ENCODE results near the gene VWA3A.
"Not testable (repeated sequence)": the region's sequence is repeated elsewhere in the genome, so short reads cannot be mapped to it uniquely, and the experiment has no call there.

The VWA3A gene

DNA sequence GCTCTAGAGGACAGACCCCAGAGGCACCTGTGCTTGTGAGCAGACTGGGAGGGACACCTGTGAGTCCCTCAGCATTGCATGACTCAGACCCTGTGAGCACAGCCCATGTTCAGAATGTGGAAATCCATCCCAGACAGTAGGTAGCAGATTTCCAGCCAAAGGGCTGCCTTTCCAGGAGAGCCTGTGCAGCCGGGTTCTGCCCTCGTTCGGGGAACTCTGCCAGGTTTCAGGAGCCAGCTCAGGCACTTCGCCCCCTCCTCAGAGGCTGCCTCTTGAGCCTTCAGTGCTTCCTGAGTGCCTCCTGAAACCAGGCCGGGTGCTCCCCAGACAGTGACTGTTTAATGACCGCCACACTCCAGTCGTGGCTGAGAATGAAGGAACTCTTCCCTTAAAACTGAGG, 46.7 kb downstream of the VWA3A start:
- DNase-seq: no peak

DNA sequence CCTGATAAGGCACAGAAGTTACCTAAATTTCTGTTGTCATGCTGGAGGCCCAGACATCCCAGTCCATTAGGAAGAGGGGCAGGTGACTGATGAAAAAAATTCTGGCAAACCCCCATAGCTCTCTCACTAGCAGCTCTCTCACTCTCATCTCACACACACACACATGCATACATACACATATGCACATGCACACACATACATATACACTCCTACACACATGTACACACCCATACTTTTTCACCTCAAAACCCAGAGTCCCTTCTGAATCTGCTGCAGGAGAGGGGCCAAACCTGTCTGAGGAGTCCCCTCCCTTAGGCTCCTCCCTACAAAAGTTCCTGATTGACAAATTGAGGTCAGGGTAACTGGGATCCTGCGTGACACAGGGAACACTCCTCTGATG, 47.4 kb downstream of the VWA3A start:
- DNase-seq: no peak

DNA sequence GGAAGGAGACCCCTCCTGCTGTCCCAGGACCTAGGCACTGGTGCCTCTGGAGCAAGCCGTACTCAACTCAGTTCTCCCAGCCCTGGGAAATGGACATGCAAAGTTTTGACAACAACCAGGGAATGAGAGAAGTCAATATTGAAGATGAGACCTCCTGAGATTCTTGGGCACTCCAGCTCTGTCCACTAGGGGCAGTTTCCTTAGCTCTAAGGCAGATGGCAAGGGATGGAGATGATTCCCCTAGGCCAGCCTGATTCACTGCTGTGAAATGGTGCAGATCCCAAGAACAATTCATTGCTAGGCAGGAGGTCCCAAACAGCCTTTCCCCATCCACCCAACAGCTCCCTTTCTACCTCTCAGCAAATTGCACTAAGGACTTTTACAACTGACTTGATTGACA, 49.4 kb downstream of the VWA3A start:
- no peak for DNase-seq

DNA sequence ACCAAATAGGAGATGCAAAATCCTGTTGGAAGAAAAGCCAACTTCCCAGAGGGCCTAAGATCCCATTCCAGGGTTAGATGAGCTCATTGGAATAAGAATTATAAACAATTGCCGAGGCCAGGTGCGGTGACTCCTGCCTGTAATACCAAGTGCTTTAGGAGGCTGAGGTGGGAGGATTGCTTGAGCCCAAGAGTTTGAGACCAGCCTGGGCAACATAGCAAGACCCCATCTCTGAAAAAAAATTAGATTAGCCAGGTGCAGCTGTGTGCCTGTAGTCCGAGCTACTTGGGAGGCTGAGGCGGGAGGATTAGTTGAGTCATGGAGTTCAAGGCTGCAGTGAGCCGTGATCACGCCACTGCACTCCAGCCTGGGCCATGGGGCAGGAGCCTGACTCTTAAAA, 52.2 kb downstream of the VWA3A start:
- DNase-seq: no peak

DNA sequence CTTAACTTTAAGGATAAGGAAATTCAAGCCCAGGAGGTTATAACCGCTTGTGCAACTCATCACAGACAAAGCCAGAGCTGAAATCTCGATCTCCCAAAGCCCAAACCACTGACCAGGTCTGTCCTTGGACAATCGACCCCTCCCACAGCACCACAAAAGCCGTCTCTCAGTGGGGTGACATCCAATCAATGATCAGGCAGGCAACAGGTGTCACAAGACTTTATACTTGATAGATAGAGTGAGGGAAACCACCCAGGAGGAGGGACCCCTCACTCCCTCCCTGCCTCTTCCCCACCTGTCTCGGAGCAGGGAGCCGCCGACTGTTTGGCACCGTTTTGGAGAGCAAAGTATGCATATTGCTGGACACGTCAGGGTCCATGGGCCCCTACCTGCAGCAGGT, 55.5 kb downstream of the VWA3A start:
- DNase-seq: no peak

DNA sequence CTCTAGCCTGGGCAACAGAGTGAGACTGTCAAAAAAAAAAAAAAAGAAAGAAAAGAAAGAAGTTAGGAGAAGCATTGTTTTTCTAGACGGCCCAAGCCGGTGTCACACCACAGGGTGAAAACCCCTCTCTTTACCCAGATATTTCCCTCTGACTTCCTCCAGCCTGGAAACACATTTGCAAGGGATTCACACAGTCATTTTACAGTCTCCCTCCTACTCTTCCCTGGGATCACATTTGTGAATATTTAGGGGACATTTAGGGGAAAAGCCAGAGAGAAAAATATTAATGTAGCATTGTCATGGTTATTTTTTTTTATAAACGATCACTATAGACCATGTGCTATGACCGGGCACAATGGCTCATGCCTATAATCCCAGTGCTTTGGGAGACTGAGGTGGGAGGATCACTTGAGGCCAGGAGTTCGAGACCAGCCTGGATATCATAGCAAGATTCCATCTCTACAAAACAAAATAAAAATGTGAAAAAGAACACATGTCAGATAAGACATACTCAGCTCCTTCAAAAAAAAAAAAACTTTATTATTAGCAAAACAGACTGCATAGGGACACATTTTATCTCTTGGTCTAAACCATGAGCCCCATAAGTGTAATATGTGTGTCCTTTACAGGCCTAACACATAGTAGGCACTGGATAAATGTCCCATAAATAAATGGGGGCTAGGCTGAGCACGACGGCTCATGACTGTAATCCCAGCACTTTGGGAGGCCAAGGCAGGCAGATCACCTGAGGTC, 59.1 kb downstream of the VWA3A start:
- DNase-seq: no peak

DNA sequence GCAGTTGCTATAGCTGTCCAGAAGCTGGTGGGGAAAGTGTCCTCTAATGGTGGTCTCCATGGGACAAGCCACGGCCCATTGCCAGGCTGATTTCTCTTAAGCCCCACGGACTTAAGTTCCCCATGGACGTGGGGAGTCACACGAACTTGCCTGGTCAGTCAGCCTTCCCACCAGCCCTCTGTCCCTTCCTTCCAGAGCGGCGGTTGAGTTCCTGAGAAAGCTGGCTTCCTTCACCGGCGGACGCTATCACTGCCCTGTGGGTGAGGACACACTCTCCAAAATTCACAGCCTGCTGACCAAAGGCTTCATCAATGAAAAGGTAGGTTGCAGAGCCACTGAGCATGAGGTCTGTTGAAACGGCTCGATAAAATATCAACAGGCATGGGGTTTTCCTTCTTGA, 60.0 kb downstream of the VWA3A start:
- no peak for DNase-seq

DNA sequence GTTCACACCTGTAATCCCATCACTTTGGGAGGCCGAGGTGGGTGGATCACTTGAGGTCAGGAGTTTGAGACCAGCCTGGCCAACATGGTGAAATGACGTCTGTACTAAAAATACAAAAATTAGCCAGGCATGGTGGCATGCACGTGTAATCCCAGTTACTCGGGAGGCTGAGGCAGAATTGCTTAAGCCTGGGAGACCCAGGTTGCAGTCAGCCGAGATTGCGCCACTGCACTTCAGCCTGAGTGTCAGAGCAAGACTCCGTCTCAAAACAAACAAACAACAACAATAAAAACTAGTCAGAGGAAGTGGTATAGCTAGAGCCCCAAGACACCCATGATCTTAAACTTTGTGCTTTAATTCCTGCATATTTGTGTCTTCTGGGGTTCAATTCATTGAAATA, 60.7 kb downstream of the VWA3A start:
- not testable (repeated sequence) for DNase-seq

DNA sequence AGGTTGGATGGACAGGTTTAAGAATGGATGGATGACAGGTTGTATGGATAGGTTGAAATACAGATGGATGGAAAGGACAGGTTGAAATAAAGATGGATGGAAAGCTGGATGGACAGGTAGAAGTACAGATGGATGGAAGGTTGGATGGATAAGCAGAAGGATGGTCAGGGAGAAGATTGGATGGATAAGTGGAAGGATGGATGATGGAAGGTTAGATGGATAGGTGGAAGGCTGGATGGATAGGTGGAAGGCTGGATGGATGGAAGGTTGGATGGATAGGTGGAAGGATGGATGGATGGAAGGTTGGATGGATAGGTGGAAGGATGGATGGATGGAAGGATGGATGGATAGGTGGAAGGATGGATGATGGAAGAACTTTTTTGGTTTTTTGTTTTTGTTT, 69.1 kb downstream of the VWA3A start:
- DNase-seq: no peak

DNA sequence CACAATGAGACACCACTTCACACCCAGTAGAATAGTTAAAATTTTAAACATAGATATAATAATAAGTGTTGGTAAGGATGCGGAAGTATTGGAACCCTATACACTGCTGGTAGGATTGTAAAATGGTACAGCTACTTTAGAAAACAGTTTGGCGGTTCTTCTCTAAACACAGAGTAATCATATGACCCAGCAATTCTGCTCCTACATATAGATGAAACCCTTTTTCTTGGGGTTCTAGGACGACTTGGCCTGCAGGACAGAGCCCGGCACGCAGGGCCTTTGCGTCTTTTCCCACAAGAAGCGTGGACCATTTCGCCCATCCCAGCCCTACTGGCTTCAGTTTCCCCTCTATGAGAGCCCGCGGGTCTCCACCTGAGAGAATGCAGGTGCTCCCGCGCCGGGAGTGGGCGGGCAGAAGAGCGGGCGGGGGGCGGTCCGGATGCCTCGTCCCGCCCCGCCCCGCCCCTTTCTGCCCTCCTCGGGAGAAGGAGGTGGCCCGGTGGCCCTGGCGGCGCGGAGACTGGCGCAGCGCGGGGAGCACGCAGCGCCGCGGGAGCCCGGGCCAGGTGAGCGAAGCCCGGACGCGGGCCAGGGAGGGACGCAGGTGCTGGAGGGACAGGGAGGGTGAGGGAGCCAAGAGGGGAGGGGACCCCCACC, 69.8 kb downstream of the VWA3A start, which contains the start of gene SDR42E2:
Gene SDR42E2 (plus strand): TSS at position 508 of the 657 bp plus-strand sequence. CDS start 3,077 bp downstream, outside the sequence.
- DNase-seq: no peak

DNA sequence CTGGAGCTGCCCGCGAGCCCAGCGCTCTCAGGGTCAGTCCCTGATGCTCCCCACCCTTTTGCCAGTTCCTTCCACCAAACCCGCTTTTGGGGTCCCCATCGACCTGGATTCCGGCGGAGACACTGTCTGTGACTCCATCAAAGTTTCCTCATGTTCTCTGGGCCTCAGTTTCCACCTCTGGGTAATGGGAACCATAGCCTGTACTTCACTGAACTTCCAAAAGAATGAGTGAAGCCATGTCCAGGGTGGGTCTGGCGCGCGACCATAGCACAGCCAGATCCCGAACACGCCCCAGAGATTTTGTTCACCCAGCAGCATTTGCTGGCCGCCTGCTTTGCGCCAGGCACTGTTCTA, 70.3 kb downstream of the VWA3A start:
- DNase-seq: no peak

DNA sequence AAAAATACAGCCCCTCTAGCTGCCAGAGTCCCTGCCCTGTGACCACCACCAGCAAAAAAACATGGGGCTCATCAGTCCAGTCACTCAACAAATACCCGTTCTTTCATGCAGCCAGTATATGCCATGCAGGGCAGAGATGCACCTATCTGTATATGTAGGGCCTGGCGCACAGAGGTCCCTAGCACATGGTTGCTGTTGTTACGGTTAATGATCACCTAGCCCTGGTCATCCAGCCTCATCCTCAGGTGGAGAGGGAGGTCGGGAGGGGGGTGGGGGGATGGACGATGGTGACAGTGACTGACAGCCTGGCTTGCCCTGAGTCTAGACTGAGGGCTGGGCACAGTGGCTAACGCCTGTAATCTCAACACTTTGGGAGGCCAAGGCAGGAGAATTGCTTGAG, 71.5 kb downstream of the VWA3A start:
- no peak for DNase-seq

DNA sequence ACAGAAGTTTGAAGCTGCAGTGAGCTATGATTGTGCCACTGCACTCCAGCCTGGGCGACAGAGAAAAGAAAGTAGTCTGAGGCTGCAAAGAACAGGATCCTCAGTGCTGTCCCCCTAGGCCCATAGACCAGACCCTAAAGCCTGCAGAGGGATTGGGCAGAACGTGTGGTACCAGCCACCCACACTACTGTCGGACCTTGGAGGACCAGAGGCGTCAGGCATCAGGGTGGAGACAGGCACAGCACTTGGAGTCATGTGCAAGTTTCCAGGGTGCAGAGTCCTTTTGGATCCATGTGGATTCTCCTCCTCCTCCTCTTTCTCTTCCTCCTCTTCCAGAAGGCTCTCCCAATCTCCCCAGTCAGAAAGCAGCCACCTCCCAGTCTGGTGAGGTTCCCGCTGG, 72.1 kb downstream of the VWA3A start:
- DNase-seq: no peak

DNA sequence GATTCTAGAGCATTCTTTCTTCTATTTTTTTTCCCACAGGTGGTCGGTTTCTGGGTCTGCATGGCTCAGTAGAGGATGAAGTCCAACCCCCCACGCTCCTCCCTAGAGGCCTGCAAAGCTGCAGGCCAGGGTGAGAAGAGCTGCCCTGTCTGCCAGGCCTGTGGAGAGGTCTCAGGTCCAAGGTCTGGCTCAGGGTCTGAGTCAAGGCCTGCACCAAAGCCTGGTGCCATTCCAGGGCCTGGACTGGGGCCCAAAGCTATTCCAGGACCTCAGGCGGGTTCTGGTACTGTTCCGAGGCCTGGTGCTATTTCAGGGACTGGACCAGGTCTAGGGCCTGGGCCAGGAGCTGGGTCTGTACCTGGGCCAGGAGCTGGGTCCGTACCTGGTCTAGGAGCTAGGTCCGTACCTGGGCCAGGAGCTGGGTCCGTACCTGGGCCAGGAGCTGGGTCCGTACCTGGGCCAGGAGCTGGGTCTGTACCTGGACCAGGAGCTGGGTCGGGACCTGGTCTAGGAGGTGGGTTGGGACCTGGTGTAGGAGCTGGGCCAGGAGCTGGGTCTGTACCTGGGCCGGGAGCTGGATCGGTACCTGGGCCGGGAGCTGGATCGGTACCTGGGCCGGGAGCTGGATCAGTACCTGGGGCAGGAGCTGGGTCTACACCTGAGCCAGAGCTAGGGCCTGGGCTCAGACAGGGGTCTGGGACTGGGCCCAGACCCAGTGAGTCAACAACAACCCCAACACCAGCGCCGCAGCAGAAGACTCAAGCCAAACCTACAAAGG, 73.4 kb downstream of the VWA3A start:
- no peak for DNase-seq

DNA sequence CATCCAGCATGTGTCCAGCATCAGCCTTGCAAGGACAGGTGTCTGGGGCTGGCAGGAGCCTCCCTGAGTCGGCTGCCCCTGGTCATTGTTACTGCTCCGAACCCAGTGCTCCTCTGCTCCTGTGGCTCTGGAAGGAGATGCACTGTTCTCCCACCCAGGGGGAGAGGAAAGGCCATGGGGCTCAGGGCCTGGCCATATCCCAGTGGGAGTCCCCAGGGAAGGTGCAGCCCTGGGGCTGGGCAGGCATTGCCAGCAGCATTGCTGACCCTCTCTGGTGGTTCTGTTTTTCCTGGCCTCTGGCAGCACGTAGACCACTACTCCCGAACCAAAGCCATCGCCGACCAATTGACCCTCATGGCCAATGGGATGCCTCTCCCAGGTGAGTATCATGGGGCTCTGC, 79.6 kb downstream of the VWA3A start:
- DNase-seq: no peak

DNA sequence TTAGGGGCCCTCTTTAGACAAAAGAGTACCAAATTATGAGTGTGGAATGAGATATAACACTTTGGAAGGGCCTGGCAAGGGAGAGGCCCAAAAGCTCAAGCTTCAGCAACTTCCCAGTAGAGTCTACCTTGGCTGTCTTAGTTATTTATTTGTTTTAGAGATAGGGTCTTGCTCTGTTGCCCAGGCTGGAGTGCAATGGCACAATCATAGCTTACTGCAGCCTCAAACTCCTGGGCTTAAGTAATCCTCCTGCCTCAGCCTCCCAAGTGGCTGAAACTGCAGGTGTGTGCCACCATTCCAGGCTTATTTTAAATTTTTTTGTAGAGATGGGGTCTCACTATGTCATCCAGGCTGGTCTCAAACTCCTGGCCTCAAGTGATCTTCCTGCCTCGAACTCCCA, 80.3 kb downstream of the VWA3A start:
- DNase-seq: not testable (repeated sequence)

DNA sequence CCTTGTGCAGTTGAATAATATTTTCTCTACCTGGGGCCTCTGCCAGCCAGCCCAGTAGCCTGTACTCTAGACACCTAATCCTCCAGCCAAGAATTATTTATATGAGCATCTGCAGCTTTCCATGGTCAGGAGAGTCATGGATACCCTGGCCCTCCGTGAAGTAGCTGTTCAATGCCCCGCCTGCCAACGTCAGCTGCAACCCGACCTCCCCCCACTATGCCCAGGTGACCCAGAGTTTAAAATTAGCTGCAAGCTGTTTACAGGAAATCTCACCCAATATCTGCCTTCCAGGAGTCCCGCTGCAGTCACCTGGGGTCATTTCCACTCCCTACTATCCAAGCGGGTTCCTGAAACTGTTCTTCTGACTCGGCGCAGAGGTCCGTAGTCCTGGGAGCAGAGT, 82.3 kb downstream of the VWA3A start:
- no peak for DNase-seq

DNA sequence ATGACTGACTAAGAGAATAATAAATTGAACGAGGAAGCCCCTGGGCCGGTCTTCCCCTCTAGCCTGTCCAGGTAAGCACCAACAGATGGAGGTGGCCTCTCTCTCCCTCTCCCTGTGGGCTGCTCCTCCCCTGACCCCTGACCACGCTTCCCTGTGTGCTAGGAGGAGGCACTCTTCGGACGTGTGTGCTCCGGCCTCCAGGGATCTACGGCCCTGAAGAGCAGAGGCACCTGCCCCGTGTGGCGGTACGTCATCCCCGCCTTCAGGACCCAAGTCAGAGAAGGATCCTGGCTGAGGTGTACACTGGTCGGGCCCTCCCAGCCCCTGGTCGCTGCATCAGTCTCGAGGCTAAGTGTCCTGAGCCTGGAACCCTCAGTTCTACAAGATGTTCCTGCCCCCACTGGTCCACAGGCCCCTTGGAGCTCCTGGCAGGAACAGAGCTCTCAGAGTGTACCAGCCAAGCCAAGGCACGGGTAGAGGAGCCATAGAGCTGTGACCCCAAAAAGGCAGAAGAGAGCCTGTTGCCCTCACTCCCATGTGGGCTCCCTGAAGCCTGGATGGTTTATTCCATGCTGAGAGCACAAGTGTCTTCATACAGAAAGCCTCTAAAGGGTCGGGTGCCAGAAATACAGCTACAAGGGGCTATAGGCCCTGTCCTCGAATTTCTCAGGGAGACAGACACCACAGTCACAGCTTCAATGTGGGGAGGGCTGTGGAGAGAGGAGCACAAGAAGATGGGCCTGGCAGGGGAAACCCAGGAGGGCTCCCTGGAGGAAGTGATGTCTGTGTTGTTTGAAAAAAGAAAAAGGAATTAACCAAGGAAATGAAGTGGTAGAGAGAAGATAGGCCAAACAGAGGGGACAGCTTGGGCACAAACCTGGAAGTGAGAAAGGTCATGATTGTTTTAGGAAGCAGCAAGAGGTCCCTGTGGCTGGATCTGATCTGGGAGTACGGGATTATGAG, 85.9 kb downstream of the VWA3A start:
- DNase-seq: no peak

DNA sequence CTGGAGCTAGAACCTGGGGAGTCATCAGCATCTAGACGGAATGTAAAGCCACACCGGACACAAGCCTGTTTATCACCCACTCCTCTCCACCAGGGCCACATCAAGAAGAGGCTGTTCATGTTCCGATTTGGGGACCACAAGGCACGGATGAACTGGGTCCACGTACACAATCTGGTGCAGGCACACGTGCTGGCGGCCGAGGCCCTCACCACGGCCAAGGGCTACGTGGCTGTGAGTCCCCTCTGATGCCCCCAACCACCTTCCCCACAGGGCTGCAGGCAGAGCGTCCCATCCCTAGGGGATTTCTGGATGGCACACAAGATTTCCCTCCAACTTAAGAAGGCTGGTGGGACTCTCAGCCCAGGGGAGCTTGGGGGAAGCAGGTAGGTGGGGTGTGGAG, 89.1 kb downstream of the VWA3A start:
- no peak for DNase-seq

DNA sequence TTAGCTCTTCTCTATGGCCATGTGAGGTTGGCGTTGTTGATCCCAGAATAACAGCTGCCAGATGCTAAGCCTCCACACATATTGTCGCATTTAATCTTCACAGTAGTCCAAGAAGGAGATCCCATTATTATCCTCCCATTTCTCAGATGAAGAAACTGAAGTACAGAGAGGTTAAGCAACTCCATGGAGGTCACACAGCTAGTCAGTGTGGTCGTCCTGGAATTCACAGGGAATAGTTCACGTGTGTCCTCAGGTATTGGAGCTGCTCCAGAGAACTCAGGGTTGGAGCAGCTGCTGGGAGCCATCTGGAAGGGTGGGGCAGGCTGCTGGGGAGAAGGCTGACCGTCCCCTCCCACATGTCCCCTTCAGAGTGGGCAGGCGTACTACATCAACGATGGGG, 89.5 kb downstream of the VWA3A start:
- DNase-seq: no peak

DNA sequence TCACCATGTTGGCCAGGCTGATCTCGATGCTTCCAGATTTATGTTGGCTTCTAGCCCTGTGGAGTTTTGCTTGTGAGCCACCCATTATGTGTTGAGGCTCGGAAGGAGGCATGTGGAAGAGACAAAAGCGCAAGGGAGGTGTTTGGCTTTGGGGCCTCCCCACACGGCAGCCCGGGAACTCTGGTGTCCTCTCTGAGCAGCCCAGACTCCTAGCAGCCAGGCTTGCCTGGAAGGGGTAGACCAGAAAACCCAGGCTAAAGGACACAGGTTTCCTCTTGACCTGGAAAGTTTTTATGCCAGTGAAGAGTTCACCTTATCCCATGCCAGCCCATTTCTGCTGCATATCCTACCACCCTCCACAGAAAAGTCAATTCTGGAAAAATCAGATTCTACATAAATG, 91.0 kb downstream of the VWA3A start:
- no peak for DNase-seq

DNA sequence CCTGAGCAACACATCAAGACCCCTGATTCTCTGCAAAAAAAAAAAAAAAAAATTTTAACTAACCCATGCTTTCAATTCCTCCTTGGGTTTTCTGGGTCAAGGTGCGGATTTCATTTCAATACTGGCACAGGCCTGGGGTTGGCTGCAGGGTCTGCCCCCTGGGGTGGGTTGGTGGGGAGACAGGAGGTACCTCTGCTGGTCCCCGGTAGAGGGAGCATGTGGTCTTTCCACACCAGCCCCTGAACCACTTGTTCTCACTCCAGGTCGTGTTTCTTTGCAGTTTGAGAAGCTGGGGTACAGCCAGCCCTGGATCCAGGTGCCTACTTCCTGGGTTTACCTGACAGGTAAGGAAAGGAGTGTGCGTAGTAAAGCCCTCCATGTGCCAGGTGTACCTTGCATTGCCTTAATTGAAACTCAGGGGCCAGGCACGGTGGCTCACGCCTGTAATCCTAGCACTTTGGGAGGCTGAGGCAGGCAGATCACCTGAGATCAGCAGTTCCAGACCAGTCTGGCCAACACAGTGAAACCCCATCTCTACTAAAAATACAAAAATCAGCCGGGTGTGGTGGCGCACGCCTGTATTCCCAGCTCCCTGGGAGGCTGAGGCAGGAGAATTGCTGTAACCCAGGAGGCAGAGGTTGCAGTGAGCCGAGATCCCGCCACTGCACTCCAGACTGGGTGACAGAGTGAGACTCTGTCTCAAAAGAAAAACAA, 91.7 kb downstream of the VWA3A start:
- no peak for DNase-seq
